SU-DHL-6 (cell line): ENCODE data around the gene ARHGAP28.

Experiments
- CTCF ChIP-seq: fragments of 200-600 bp; sonication (generic); IDR thresholded peaks from one replicate; pipeline ENCODE4 v1.5.1; 2017; ENCODE audit warnings: antibody characterized with exemption, mild to moderate bottlenecking, low read length, moderate library complexity; ENCODE audit not compliant: insufficient read depth, poor library complexity, severe bottlenecking
- EZH2phosphoT487 ChIP-seq: fragments of 200-600 bp; sonication (generic), shearing (Covaris generic); conservative IDR thresholded peaks from 2 replicates; pipeline ENCODE4 v1.6.1; 2018; ENCODE audit warnings: mild to moderate bottlenecking, antibody characterized with exemption, low read length, moderate library complexity, mixed read lengths

- TF ChIP-seq CTCF (no peak), EZH2phosphoT487 (no peak)
Measured at GRCh38 chr18:6835345-6835744, 105.8 kb downstream of the ARHGAP28 start.
